ENCODE measurements around the gene PSMA3.
"Not testable (repeated sequence)": the region's sequence is repeated elsewhere in the genome, so short reads cannot be mapped to it uniquely, and the experiment has no call there.

PSMA3 gene

GRCh38 chr14:58244556-58245387, at the start of gene PSMA3:
Gene PSMA3 (plus strand): TSS chr14:58244843. CDS start chr14:58244921, 78 bp downstream.
- peak; percentile 98 for DNase-seq (ENCODE audit: low read depth)

GRCh38 chr14:58196198-58196597, 48.4 kb upstream of the PSMA3 start:
- no peak for DNase-seq (ENCODE audit: low read depth)

GRCh38 chr14:58198086-58198485, 46.6 kb upstream of the PSMA3 start:
- no peak for DNase-seq (ENCODE audit: low read depth)

GRCh38 chr14:58199726-58200479, 44.7 kb upstream of the PSMA3 start, which contains the start of gene ACTR10:
Gene ACTR10 (plus strand): TSS chr14:58200149. CDS start chr14:58200218, 69 bp downstream.
- peak; percentile 77 for DNase-seq (ENCODE audit: low read depth)

- no peak for DNase-seq (ENCODE audit: low read depth)
These were observed 44.2 kb upstream of the PSMA3 start for GRCh38 chr14:58200480-58200841.

GRCh38 chr14:58200846-58201245, 43.8 kb upstream of the PSMA3 start:
- peak; percentile 2 for DNase-seq (ENCODE audit: low read depth)

- no peak for DNase-seq (ENCODE audit: low read depth)
These were observed 31.5 kb upstream of the PSMA3 start for GRCh38 chr14:58213176-58213575.

GRCh38 chr14:58215191-58215914, 29.3 kb upstream of the PSMA3 start:
- no peak for DNase-seq (ENCODE audit: low read depth)

- DNase-seq (ENCODE audit: low read depth) = peak; percentile 75
These were observed 28.1 kb upstream of the PSMA3 start for GRCh38 chr14:58216544-58216943.

- DNase-seq (ENCODE audit: low read depth) = no peak
These were observed 17.4 kb upstream of the PSMA3 start for GRCh38 chr14:58227096-58227819.

GRCh38 chr14:58238252-58239243, 6.1 kb upstream of the PSMA3 start:
- DNase-seq (ENCODE audit: low read depth) = no peak

GRCh38 chr14:58239244-58240195, 5.1 kb upstream of the PSMA3 start:
- peak; percentile 72 for DNase-seq (ENCODE audit: low read depth)

- peak; percentile 49 for DNase-seq (ENCODE audit: low read depth)
These were observed 670 bp upstream of the PSMA3 start for GRCh38 chr14:58243790-58244555.

- no peak for DNase-seq (ENCODE audit: low read depth)
These were observed 919 bp downstream of the PSMA3 start for GRCh38 chr14:58245562-58245961.

GRCh38 chr14:58249611-58250010, 5.0 kb downstream of the PSMA3 start:
- no peak for DNase-seq (ENCODE audit: low read depth)

- no peak for DNase-seq (ENCODE audit: low read depth)
These were observed 13.5 kb downstream of the PSMA3 start for GRCh38 chr14:58258156-58258555.

GRCh38 chr14:58262005-58262404, 17.4 kb downstream of the PSMA3 start:
- not testable (repeated sequence) for DNase-seq (ENCODE audit: low read depth)

- no peak for DNase-seq (ENCODE audit: low read depth)
These were observed 20.8 kb downstream of the PSMA3 start for GRCh38 chr14:58265401-58265800.

GRCh38 chr14:58270628-58271027, 26.0 kb downstream of the PSMA3 start:
- DNase-seq (ENCODE audit: low read depth) = peak; percentile 16

Measured in EH (cell line).